ENCODE data around the gene ERC2. TPM values are rescaled to one million over a fixed set of nuclear protein-coding genes. Genes with fewer than 3 reads are reported as not detected.

ERC2 gene
- total RNA-seq, 2 experiments from 2014 or later: not detected

GRCh38 chr3:55486101-55486856, 982.0 kb downstream of the ERC2 start:
- H3K9me3 ChIP-seq (ENCODE audit: low read length): no peaks in the 10 kb centered on the region
- TF ChIP-seq EZH2phosphoT487 (IDR thresholded peaks at IDR 0.05; ENCODE audit: borderline replicate concordance, low read depth, low read length) (no peak), CTCF (conservative IDR thresholded peaks at IDR 0.05; ENCODE audit: low read length) (no peak)
- TSS peak; percentile 55 for BruUV-seq (replicated peaks)
- peak overlapping the region; percentile 87 for H3K4me3 ChIP-seq (ENCODE audit: low read depth, low read length, poor library complexity, severe bottlenecking)
- H3K9me2 ChIP-seq (ENCODE audit: insufficient read depth, low read length): no peaks in the 10 kb centered on the region
- no peaks in the 10 kb centered on the region for H3K79me2 ChIP-seq (ENCODE audit: insufficient read depth, low read depth, low read length)
- H3K27ac ChIP-seq (ENCODE audit: low read depth, low read length, poor library complexity, severe bottlenecking): peak overlapping the region; percentile 62
- H3K4me2 ChIP-seq (ENCODE audit: low read length): peak overlapping the region; percentile 91
- no peaks in the 10 kb centered on the region for H3K36me3 ChIP-seq (ENCODE audit: insufficient read depth, low read length)
- ChIA-PET CTCF (ENCODE audit: unreplicated experiment) (no interaction called here), POLR2A (interaction anchor here (0.7 to 2.7 kb wide), 7 partner anchors 69 to 665 kb away, joined by 3 to 14 read pairs (median 7); no protein-coding TSS in a partner anchor)
- H3K4me1 ChIP-seq (ENCODE audit: insufficient read depth, low read length, poor library complexity, severe bottlenecking): peaks cover 19% of the 10 kb centered on the region
- intact Hi-C loops (cut with micrococcal nuclease; ENCODE audit: unreplicated experiment): loop anchor here (2.0 to 10.0 kb wide), 6 partner anchors 59 to 1071 kb away; partner anchors contain the start of gene CCDC66
- H4K20me1 ChIP-seq (ENCODE audit: insufficient read depth, low read length): no peaks in the 10 kb centered on the region
- H2AFZ ChIP-seq (ENCODE audit: low read length): peak overlapping the region; percentile 89
- peak; percentile 57 for DNase-seq (ENCODE audit: low spot score)

- Histone ChIP-seq H3K9me2 (ENCODE audit: insufficient read depth, low read length) (no peaks in the 10 kb centered on the region), H2AFZ (ENCODE audit: low read length) (peak overlapping the region; percentile 89; the same call in 1 of the 2 replicates), H3K36me3 (ENCODE audit: insufficient read depth, low read length) (no peaks in the 10 kb centered on the region; the same call in 1 of the 2 replicates), H3K27ac (ENCODE audit: low read depth, low read length, poor library complexity, severe bottlenecking) (peak overlapping the region; percentile 62), H3K9me3 (ENCODE audit: low read length) (no peaks in the 10 kb centered on the region), H3K4me1 (ENCODE audit: insufficient read depth, low read length, poor library complexity, severe bottlenecking) (peaks cover 19% of the 10 kb centered on the region), H3K4me3 (ENCODE audit: low read depth, low read length, poor library complexity, severe bottlenecking) (peak overlapping the region; percentile 87), H4K20me1 (ENCODE audit: insufficient read depth, low read length) (no peaks in the 10 kb centered on the region), H3K4me2 (ENCODE audit: low read length) (peak overlapping the region; percentile 91), H3K79me2 (ENCODE audit: insufficient read depth, low read depth, low read length) (no peaks in the 10 kb centered on the region)
- no TSS peak for BruUV-seq (replicated peaks)
- TF ChIP-seq CTCF (conservative IDR thresholded peaks at IDR 0.05; ENCODE audit: low read length): peak; percentile 65
- no peak for TF ChIP-seq EZH2phosphoT487 (IDR thresholded peaks at IDR 0.05; ENCODE audit: borderline replicate concordance, low read depth, low read length)
- CTCF ChIA-PET (ENCODE audit: unreplicated experiment): no interaction called here
- DNase-seq (ENCODE audit: low spot score): peak; percentile 90
- intact Hi-C loops (cut with micrococcal nuclease; ENCODE audit: unreplicated experiment): loop anchor here (1.0 to 10.0 kb wide), 8 partner anchors 60 to 1072 kb away; partner anchors contain the start of gene CCDC66
- POLR2A ChIA-PET: interaction anchor here (0.7 kb wide), 1 partner anchor 236 kb away, joined by 3 read pairs; no protein-coding TSS in a partner anchor
Observed at GRCh38 chr3:55484801-55485791, 983.2 kb downstream of the ERC2 start.

All from OCI-LY7 (cell line).